ENCODE data around the gene GJD2.

The GJD2 gene

GRCh38 chr15:34753236-34753894 lies 1.4 kb downstream of the GJD2 start:
- CTCF ChIA-PET, result no interaction called here
- no peaks in the 10 kb centered on the region for H3K9me3 ChIP-seq (ENCODE audit: control insufficient read depth, insufficient read depth, low read depth, low read length)
- no peaks in the 10 kb centered on the region for H3K4me1 ChIP-seq (ENCODE audit: control insufficient read depth, insufficient read depth, low read length)
- no peak overlapping the region for H3K4me3 ChIP-seq (ENCODE audit: low read depth, low read length)
- POLR2A ChIA-PET, result no interaction called here
- H3K27ac ChIP-seq (ENCODE audit: extremely low read depth, low read depth, low read length), result no peak overlapping the region
- H3K36me3 ChIP-seq (ENCODE audit: control insufficient read depth in 2 of 2, insufficient read depth in 1 of 2, low read length in 2 of 2), result no peaks in the 10 kb centered on the region
- TF ChIP-seq, protein P1, sequence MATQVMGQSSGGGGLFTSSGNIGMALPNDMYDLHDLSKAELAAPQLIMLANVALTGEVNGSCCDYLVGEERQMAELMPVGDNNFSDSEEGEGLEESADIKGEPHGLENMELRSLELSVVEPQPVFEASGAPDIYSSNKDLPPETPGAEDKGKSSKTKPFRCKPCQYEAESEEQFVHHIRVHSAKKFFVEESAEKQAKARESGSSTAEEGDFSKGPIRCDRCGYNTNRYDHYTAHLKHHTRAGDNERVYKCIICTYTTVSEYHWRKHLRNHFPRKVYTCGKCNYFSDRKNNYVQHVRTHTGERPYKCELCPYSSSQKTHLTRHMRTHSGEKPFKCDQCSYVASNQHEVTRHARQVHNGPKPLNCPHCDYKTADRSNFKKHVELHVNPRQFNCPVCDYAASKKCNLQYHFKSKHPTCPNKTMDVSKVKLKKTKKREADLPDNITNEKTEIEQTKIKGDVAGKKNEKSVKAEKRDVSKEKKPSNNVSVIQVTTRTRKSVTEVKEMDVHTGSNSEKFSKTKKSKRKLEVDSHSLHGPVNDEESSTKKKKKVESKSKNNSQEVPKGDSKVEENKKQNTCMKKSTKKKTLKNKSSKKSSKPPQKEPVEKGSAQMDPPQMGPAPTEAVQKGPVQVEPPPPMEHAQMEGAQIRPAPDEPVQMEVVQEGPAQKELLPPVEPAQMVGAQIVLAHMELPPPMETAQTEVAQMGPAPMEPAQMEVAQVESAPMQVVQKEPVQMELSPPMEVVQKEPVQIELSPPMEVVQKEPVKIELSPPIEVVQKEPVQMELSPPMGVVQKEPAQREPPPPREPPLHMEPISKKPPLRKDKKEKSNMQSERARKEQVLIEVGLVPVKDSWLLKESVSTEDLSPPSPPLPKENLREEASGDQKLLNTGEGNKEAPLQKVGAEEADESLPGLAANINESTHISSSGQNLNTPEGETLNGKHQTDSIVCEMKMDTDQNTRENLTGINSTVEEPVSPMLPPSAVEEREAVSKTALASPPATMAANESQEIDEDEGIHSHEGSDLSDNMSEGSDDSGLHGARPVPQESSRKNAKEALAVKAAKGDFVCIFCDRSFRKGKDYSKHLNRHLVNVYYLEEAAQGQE (tag by site-specific recombination; IDR thresholded peaks at IDR 0.05), result peak; percentile 88
- TF ChIP-seq ZNF18 (tag by site-specific recombination; IDR thresholded peaks at IDR 0.05) (no peak), ZNF660 (tag by site-specific recombination; IDR thresholded peaks at IDR 0.05) (no peak), ZNF132 (tag by site-specific recombination; IDR thresholded peaks at IDR 0.05; ENCODE audit: borderline replicate concordance) (no peak), SP3 (tag by site-specific recombination; IDR thresholded peaks at IDR 0.05) (no peak)

- Histone ChIP-seq H3K36me3 (ENCODE audit: control insufficient read depth in 2 of 2, insufficient read depth in 1 of 2, low read length in 2 of 2) (no peaks in the 10 kb centered on the region), H3K4me3 (ENCODE audit: low read depth, low read length) (no peak overlapping the region), H3K27ac (ENCODE audit: extremely low read depth, low read depth, low read length) (no peak overlapping the region), H3K9me3 (ENCODE audit: control insufficient read depth, insufficient read depth, low read depth, low read length) (no peaks in the 10 kb centered on the region), H3K4me1 (ENCODE audit: control insufficient read depth, insufficient read depth, low read length) (no peaks in the 10 kb centered on the region)
- ChIA-PET CTCF (no interaction called here), POLR2A (no interaction called here)
- TF ChIP-seq ZNF157 (tag by site-specific recombination; IDR thresholded peaks at IDR 0.05), result no peak
Observed at GRCh38 chr15:34749691-34750090, 5.1 kb downstream of the GJD2 start.

DNA sequence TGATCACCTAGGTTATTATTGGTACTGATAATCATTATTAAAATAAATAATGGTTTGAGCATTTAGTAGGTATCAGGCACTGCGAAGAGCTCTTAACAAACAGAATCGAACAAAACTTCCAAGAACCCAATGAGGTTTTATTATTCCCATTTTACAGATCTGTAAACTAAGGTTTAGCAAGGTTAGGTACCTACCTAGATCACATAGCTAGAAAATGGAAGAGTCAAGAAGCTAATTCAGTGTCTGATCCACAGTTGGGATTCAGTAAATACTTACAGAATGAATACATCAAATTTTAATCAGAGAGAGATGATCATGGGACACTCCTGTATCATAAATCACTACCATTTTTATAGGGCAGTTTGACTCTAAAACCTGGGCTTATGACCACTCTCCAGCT lies 15.5 kb downstream of the GJD2 start:
- Histone ChIP-seq H3K4me3 (ENCODE audit: low read depth, low read length) (no peak overlapping the region), H3K9me3 (ENCODE audit: control insufficient read depth, insufficient read depth, low read depth, low read length) (no peaks in the 10 kb centered on the region), H3K4me1 (ENCODE audit: control insufficient read depth, insufficient read depth, low read length) (no peaks in the 10 kb centered on the region), H3K27ac (ENCODE audit: extremely low read depth, low read depth, low read length) (no peak overlapping the region), H3K36me3 (ENCODE audit: control insufficient read depth in 2 of 2, insufficient read depth in 1 of 2, low read length in 2 of 2) (no peaks in the 10 kb centered on the region)
- TF ChIP-seq ZNF777 (tag by site-specific recombination; IDR thresholded peaks at IDR 0.05; ENCODE audit: borderline replicate concordance) (no peak), ZNF133 (tag by site-specific recombination; IDR thresholded peaks at IDR 0.05) (no peak), KLF1 (tag by site-specific recombination; IDR thresholded peaks at IDR 0.05) (no peak), INSM2 (tag by site-specific recombination; IDR thresholded peaks at IDR 0.05) (no peak), ZNF596 (tag by site-specific recombination; IDR thresholded peaks at IDR 0.05) (no peak), IKZF3 (tag by site-specific recombination; IDR thresholded peaks at IDR 0.05) (no peak), ZNF114 (tag by site-specific recombination; IDR thresholded peaks at IDR 0.05) (no peak)
- CTCF ChIA-PET, result no interaction called here
- POLR2A ChIA-PET, result no interaction called here

Data from HEK293 (cell line).